SK-N-SH (cell line): ENCODE results near the gene EPHA6.

Experiments used
- EZH2phosphoT487 ChIP-seq: fragments of 200-600 bp; sonication (generic); IDR thresholded peaks from 2 replicates; pipeline ENCODE4 v1.6.1; 2017; ENCODE audit warnings: low read depth, mixed run types, mild to moderate bottlenecking, antibody characterized with exemption, moderate library complexity, borderline replicate concordance
- TF ChIP-seq, protein P1 (sequence below): fragments of 150-350 bp; IDR thresholded peaks from 2 replicates; pipeline ENCODE4 v1.6.1; 2017; ENCODE audit warnings: antibody characterized with exemption, low read length, low read depth, borderline replicate concordance
- TF ChIP-seq, protein P2 (sequence below): IDR thresholded peaks from 2 replicates; pipeline ENCODE4 v1.4.0; 2012; ENCODE audit warnings: low read depth, borderline replicate concordance
- TF ChIP-seq, protein P3 (sequence below): fragments of 200-600 bp; sonication (generic); IDR thresholded peaks from 2 replicates; pipeline ENCODE4 v1.6.1; 2017; ENCODE audit warnings: antibody characterized with exemption, mild to moderate bottlenecking, moderate library complexity

DNA sequence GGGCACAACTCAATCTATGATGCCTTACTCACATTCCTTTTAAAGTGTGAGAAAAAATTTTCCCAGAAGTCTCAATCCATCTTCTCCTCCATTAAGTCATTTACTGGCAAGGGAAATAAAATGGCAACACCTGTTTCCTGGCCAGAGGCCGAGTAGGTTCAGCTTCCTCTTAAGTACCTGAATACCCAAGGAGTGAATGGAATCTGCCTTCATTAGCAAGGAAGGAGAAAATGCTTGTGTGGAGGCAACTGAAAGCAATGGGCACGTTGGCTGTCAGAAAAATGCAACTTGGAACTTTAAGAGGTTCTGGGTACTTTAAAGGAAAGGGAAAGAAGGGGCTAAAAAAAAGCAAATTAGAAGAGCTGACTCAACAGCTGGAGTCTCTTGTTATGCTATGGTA is 526.5 kb downstream of the EPHA6 start:
- TF ChIP-seq, protein P1, sequence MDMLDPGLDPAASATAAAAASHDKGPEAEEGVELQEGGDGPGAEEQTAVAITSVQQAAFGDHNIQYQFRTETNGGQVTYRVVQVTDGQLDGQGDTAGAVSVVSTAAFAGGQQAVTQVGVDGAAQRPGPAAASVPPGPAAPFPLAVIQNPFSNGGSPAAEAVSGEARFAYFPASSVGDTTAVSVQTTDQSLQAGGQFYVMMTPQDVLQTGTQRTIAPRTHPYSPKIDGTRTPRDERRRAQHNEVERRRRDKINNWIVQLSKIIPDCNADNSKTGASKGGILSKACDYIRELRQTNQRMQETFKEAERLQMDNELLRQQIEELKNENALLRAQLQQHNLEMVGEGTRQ, result no peak
- TF ChIP-seq, protein P2, sequence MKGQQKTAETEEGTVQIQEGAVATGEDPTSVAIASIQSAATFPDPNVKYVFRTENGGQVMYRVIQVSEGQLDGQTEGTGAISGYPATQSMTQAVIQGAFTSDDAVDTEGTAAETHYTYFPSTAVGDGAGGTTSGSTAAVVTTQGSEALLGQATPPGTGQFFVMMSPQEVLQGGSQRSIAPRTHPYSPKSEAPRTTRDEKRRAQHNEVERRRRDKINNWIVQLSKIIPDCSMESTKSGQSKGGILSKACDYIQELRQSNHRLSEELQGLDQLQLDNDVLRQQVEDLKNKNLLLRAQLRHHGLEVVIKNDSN, result no peak
- TF ChIP-seq, protein P3, sequence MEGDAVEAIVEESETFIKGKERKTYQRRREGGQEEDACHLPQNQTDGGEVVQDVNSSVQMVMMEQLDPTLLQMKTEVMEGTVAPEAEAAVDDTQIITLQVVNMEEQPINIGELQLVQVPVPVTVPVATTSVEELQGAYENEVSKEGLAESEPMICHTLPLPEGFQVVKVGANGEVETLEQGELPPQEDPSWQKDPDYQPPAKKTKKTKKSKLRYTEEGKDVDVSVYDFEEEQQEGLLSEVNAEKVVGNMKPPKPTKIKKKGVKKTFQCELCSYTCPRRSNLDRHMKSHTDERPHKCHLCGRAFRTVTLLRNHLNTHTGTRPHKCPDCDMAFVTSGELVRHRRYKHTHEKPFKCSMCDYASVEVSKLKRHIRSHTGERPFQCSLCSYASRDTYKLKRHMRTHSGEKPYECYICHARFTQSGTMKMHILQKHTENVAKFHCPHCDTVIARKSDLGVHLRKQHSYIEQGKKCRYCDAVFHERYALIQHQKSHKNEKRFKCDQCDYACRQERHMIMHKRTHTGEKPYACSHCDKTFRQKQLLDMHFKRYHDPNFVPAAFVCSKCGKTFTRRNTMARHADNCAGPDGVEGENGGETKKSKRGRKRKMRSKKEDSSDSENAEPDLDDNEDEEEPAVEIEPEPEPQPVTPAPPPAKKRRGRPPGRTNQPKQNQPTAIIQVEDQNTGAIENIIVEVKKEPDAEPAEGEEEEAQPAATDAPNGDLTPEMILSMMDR, result no peak
- TF ChIP-seq EZH2phosphoT487, result no peak
